AG04450 (cell line): Measurements from ENCODE around the gene RTN4IP1. TPM values are rescaled to one million over a fixed set of nuclear protein-coding genes. Genes with fewer than 3 reads are reported as not detected.

Experiments
- CTCF ChIA-PET: fragments of 300-600, 350-600 bp; formaldehyde crosslinking; extraction: SDS; loops from one replicate; lab custom pipeline; 2022; ENCODE audit warnings: antibody characterized with exemption, inconsistent platforms; lab: Charles Lee
- POLR2A ChIA-PET: fragments of 350-600 bp; formaldehyde crosslinking; extraction: SDS; loops from one replicate; lab custom pipeline; 2021; ENCODE audit warnings: antibody characterized with exemption, inconsistent platforms; lab: Yijun Ruan, JAX
- DNase-seq: peaks from one replicate; pipeline ENCODE4 v3.0.0-alpha.2; 2011; ENCODE audit warnings: low read depth, low spot score
- H3K27ac ChIP-seq: one replicate; pipeline ENCODE4 v1.5.1; 2012; ENCODE audit warnings: low read depth, low read length, control low read depth
- H3K27me3 ChIP-seq: one replicate; pipeline ENCODE4 v1.6.0; 2012; ENCODE audit warnings: low read length; ENCODE audit not compliant: control insufficient read depth, insufficient read depth
- H3K4me3 ChIP-seq: 2 replicates; pipeline ENCODE4 v1.5.1; 2011; ENCODE audit warnings: mild to moderate bottlenecking, low read depth, low read length, control low read depth
- H3K9me3 ChIP-seq: 2 replicates; pipeline ENCODE4 v1.5.1; 2012; ENCODE audit warnings: low read length; ENCODE audit not compliant: control insufficient read depth, insufficient read depth
- CTCF ChIP-seq: IDR thresholded peaks from 2 replicates; pipeline ENCODE4 v1.5.1; 2011; ENCODE audit warnings: low read depth, low read length, control low read depth, inconsistent platforms
- polyA plus RNA-seq: library from polyadenylated mRNA; depleted of rRNA; stranded (reverse); fragments of >200 nt; gene quantifications from 2 replicates; pipeline ENCODE4 v1.2.3, GENCODE V29; 2011

The RTN4IP1 gene
- polyA plus RNA-seq, 1 experiment: 9.3 TPM

GRCh38 chr6:106611030-106611429 is 18.3 kb downstream of the RTN4IP1 start:
- ChIA-PET POLR2A (interaction anchor here (0.5 kb wide), 1 partner anchor 45 kb away, joined by 4 read pairs; no protein-coding TSS in a partner anchor), CTCF (interaction anchor here (1.5 kb wide), 1 partner anchor 368 kb away, joined by 8 read pairs; no protein-coding TSS in a partner anchor)
- no peaks in the 10 kb centered on the region for H3K9me3 ChIP-seq
- no peak for TF ChIP-seq CTCF
- H3K27ac ChIP-seq: no peak overlapping the region
- H3K27me3 ChIP-seq: no peaks in the 10 kb centered on the region
- DNase-seq: no peak
- H3K4me3 ChIP-seq: no peak overlapping the region

- DNase-seq: no peak
- peak; percentile 28; the same call in 1 of the 2 replicates for TF ChIP-seq CTCF
These were observed 19.6 kb downstream of the RTN4IP1 start for GRCh38 chr6:106609699-106610098.

GRCh38 chr6:106608080-106608668 is 21.1 kb downstream of the RTN4IP1 start:
- H3K9me3 ChIP-seq: no peaks in the 10 kb centered on the region
- H3K27me3 ChIP-seq: no peaks in the 10 kb centered on the region
- no peak for DNase-seq
- H3K4me3 ChIP-seq: no peak overlapping the region
- no peak overlapping the region for H3K27ac ChIP-seq
- ChIA-PET CTCF (interaction anchor here (0.6 to 1.5 kb wide), 11 partner anchors 9 to 371 kb away, joined by 3 to 8 read pairs (median 4); no protein-coding TSS in a partner anchor), POLR2A (no interaction called here)
- TF ChIP-seq CTCF: peak; percentile 60

More at GRCh38 chr6:106609699-106610098, 19.6 kb downstream of the RTN4IP1 start:
- no peak overlapping the region for H3K4me3 ChIP-seq
- POLR2A ChIA-PET: no interaction called here
- CTCF ChIA-PET: interaction anchor here (1.2 kb wide), 1 partner anchor 370 kb away, joined by 6 read pairs; no protein-coding TSS in a partner anchor
- H3K27ac ChIP-seq: no peak overlapping the region
- H3K9me3 ChIP-seq: no peaks in the 10 kb centered on the region
- H3K27me3 ChIP-seq: no peaks in the 10 kb centered on the region

- no peak overlapping the region for H3K27ac ChIP-seq
- DNase-seq: no peak
- H3K9me3 ChIP-seq: no peaks in the 10 kb centered on the region
- no peak for TF ChIP-seq CTCF
- no peak overlapping the region for H3K4me3 ChIP-seq
- ChIA-PET CTCF (no interaction called here), POLR2A (no interaction called here)
- no peaks in the 10 kb centered on the region for H3K27me3 ChIP-seq
These were observed 29.0 kb downstream of the RTN4IP1 start for GRCh38 chr6:106600329-106600728.

- Histone ChIP-seq H3K27ac (no peak overlapping the region), H3K9me3 (no peaks in the 10 kb centered on the region), H3K4me3 (no peak overlapping the region), H3K27me3 (no peaks in the 10 kb centered on the region)
- no peak for TF ChIP-seq CTCF
- no peak for DNase-seq
- POLR2A ChIA-PET: no interaction called here
- CTCF ChIA-PET: no interaction called here
These were observed 29.9 kb downstream of the RTN4IP1 start for GRCh38 chr6:106599440-106599839.
